Chondrocyte (in vitro differentiated cells): Measurements from ENCODE around the gene FGD4. TPM values are rescaled to one million over a fixed set of nuclear protein-coding genes. Genes with fewer than 3 reads are reported as not detected.

Experiments
- DNase-seq: peaks from one replicate; pipeline ENCODE4 v3.0.0; 2021; ENCODE audit warnings: mixed read lengths, low spot score
- H3K27ac Mint-ChIP-seq: one replicate; pipeline ENCODE4 v1.8.0; 2021; ENCODE audit warnings: mild to moderate bottlenecking, moderate library complexity, mixed read lengths; ENCODE audit not compliant: unreplicated experiment
- H3K27me3 Mint-ChIP-seq: 2 replicates; pipeline ENCODE4 v1.8.0; 2021; ENCODE audit warnings: low read depth, mixed read lengths
- H3K36me3 Mint-ChIP-seq: 2 replicates; pipeline ENCODE4 v1.8.0; 2021; ENCODE audit warnings: low read depth, mixed read lengths
- H3K4me1 Mint-ChIP-seq: 2 replicates; pipeline ENCODE4 v1.8.0; 2021; ENCODE audit warnings: low read depth, mild to moderate bottlenecking, mixed read lengths
- H3K4me3 Mint-ChIP-seq: one replicate; pipeline ENCODE4 v1.8.0; 2021; ENCODE audit warnings: mild to moderate bottlenecking, moderate library complexity, mixed read lengths; ENCODE audit not compliant: unreplicated experiment
- H3K9me3 Mint-ChIP-seq: 2 replicates; pipeline ENCODE4 v1.8.0; 2021; ENCODE audit warnings: low read depth, mixed read lengths
- total RNA-seq: library from RNA; stranded (reverse); gene quantifications from 3 replicates; pipeline ENCODE4 v1.2.1, GENCODE V29; 2021
- TF ChIP-seq, protein P1 (sequence below): fragments of 200-600 bp; sonication (generic); IDR thresholded peaks from 2 replicates; pipeline ENCODE4 v1.5.0; 2021; ENCODE audit warnings: antibody characterized with exemption, mild to moderate bottlenecking, moderate library complexity

FGD4 gene
- total RNA-seq, 1 donor from 2014 or later = 8.7 TPM

GRCh38 chr12:32536000-32536345 lies 136.6 kb downstream of the FGD4 start:
- H3K4me3 Mint-ChIP-seq = peak overlapping the region; percentile 66
- TF ChIP-seq, protein P1, sequence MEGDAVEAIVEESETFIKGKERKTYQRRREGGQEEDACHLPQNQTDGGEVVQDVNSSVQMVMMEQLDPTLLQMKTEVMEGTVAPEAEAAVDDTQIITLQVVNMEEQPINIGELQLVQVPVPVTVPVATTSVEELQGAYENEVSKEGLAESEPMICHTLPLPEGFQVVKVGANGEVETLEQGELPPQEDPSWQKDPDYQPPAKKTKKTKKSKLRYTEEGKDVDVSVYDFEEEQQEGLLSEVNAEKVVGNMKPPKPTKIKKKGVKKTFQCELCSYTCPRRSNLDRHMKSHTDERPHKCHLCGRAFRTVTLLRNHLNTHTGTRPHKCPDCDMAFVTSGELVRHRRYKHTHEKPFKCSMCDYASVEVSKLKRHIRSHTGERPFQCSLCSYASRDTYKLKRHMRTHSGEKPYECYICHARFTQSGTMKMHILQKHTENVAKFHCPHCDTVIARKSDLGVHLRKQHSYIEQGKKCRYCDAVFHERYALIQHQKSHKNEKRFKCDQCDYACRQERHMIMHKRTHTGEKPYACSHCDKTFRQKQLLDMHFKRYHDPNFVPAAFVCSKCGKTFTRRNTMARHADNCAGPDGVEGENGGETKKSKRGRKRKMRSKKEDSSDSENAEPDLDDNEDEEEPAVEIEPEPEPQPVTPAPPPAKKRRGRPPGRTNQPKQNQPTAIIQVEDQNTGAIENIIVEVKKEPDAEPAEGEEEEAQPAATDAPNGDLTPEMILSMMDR = no peak

DNA sequence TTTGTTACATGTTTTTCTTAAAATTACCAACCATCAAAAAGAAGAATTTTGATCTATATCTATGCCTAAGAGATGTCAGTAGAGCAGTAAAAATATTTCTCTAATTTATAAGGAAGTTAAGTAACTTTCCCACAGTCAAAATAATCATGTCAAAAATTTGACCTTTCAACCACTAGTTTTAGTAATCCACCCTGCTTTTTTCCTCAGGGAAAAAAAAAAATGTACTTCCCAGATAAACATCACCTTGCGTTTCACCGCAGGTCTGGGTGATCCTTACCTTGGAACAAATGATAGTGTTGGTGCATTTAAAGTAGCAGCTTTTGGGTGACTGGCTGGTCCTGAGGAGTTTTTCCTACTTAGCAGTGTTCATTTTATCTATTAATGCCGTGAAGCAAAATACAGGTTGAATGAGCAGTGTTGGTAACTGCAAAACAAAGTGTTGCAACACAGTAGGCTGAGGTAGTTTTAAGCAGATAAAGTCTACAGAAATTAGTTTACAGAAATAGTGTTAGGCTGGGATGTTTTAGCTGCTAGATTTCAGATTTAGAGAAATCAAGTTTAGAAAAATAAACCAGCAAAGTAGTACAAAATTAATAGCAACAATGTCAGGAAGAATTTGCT lies 142.5 kb downstream of the FGD4 start:
- no peak for DNase-seq
- TF ChIP-seq, protein P1 = no peak
- no peak overlapping the region for H3K27ac Mint-ChIP-seq
- no peaks in the 10 kb centered on the region for H3K27me3 Mint-ChIP-seq
- H3K36me3 Mint-ChIP-seq = peaks cover 6% of the 10 kb centered on the region
- H3K4me3 Mint-ChIP-seq = no peak overlapping the region
- no peaks in the 10 kb centered on the region for H3K9me3 Mint-ChIP-seq
- H3K4me1 Mint-ChIP-seq = peaks cover 24% of the 10 kb centered on the region

More at GRCh38 chr12:32536000-32536345, 136.6 kb downstream of the FGD4 start:
- DNase-seq = no peak
- peaks cover 54% of the 10 kb centered on the region for H3K4me1 Mint-ChIP-seq
- H3K27ac Mint-ChIP-seq = peak overlapping the region; percentile 92
- peaks cover 3% of the 10 kb centered on the region for H3K36me3 Mint-ChIP-seq
- H3K27me3 Mint-ChIP-seq = no peaks in the 10 kb centered on the region
- no peaks in the 10 kb centered on the region for H3K9me3 Mint-ChIP-seq

DNA sequence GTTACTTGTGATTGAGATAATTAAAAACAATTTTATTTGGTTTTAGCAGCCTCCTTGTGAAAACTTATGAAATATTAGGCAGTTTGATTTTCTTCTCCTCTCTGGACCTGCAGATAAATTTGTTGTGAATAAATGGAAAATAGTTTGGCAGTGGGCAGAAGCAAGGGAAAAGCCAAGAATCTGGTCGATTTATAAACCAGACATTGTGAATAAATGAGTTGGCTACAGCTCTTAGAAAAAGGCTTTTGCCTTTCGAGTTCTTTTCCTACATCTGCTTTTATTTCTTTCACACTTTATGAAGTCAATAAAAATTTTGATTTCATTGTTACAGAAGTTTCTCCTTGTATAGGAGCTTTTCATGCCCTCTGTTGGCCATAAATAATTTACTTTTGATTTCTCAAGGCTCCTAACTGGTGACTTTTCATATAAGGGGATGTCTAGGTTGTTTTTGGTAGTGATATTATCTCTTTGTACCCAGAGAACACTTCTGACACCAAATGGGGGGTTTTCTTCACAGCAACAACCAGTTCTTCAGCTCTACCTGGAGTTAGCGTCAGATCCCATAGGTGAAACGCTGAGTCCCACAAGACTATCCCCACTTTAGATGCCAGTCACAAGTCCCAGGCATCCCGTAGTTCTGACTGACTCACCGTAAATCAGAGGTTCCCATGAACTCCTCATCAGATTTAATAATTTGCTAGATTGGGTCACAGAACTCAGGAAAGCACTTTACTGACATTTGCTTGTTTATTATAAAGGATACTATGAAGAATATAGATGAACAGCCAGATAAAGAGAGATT lies 143.3 kb downstream of the FGD4 start:
- Mint-ChIP-seq H3K9me3 (no peaks in the 10 kb centered on the region), H3K27ac (no peak overlapping the region), H3K4me1 (peaks cover 17% of the 10 kb centered on the region), H3K36me3 (peaks cover 6% of the 10 kb centered on the region), H3K4me3 (no peak overlapping the region), H3K27me3 (no peaks in the 10 kb centered on the region)
- no peak for DNase-seq
- TF ChIP-seq, protein P1 = peak; percentile 60

DNA sequence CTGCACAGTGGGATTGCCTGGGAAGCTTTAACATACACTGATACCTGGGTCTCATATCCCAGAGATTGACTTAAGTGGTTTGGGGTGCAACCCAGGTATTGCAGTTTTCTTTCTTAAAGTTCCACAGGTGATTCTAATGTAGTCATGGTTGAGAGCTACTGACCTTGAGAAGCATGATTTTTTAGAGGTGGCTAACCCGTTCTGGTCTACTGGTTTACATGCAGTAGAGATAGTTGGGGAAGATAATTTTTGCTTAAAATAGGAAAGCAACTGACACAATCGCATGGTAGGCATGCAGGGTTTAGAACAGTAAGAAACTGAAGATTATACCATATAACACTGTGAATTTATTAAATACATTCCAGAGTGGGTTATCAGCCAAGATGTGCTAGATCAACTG lies 145.5 kb downstream of the FGD4 start:
- H3K36me3 Mint-ChIP-seq = peaks cover 6% of the 10 kb centered on the region
- TF ChIP-seq, protein P1 = no peak
- peaks cover 39% of the 10 kb centered on the region for H3K4me1 Mint-ChIP-seq
- H3K27ac Mint-ChIP-seq = no peak overlapping the region
- no peaks in the 10 kb centered on the region for H3K27me3 Mint-ChIP-seq
- no peak overlapping the region for H3K4me3 Mint-ChIP-seq
- no peaks in the 10 kb centered on the region for H3K9me3 Mint-ChIP-seq
- DNase-seq = no peak

DNA sequence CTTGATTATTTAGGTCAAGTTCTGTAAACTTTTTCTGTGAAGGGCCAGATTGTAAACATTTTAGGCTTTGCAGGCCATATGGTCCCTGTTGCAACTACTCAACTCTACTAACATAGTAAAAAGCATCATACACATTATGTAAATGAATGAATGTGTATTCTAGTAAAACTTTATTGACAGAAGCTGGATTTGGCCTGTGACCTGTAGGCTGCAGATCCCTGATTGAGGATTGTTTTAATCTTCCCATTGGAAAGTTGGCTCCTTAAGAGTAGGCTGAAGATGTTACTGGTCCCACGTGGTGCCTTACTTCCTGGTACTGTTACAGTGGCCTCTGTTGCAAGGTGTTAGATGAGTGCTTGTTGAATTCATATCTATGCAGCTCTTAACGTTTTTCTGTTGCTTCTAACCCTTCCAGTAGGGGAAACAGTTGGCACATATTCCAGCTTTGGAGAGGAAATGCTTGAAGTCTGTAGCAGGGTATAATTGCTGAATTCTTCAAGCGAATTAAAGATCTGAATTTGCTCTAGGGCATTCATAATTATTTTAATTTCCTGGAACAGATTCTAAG lies 146.1 kb downstream of the FGD4 start:
- peaks cover 41% of the 10 kb centered on the region for H3K4me1 Mint-ChIP-seq
- H3K4me3 Mint-ChIP-seq = no peak overlapping the region
- H3K9me3 Mint-ChIP-seq = no peaks in the 10 kb centered on the region
- peaks cover 3% of the 10 kb centered on the region for H3K36me3 Mint-ChIP-seq
- no peak overlapping the region for H3K27ac Mint-ChIP-seq
- no peak for DNase-seq
- H3K27me3 Mint-ChIP-seq = no peaks in the 10 kb centered on the region
- TF ChIP-seq, protein P1 = no peak
